Peyer's patch (tissue), 4 donors: Measurements from ENCODE around the gene RAB8B.

ENCODE experiments used
- CTCF ChIP-seq, 6 experiments: fragments of 450-650 bp in 4 of 6; fragments of 200-600 bp in 2 of 6; sonication (generic) in 1 of 6; IDR thresholded peaks; one replicate each; pipeline ENCODE4 v1.5.1; 2017 to 2019; ENCODE audit warnings: antibody characterized with exemption in 6 of 6, mild to moderate bottlenecking in 3 of 6, moderate library complexity in 1 of 6
- POLR2A ChIP-seq, 2 donors: fragments of 450-650 bp; IDR thresholded peaks; one replicate each; pipeline ENCODE4 v1.5.1; 2017; ENCODE audit warnings: antibody characterized with exemption in 2 of 2, mild to moderate bottlenecking in 2 of 2, moderate library complexity in 2 of 2

GRCh38 chr15:63254991-63255390 is 65.6 kb downstream of the RAB8B start:
- TF ChIP-seq CTCF (IDR thresholded peaks at IDR 0.05) = no peak
- no peak for TF ChIP-seq POLR2A (IDR thresholded peaks at IDR 0.05)
